ENCODE data around the gene EPC1.
"Not testable (repeated sequence)": the region's sequence is repeated elsewhere in the genome, so short reads cannot be mapped to it uniquely, and the experiment has no call there.

Gene EPC1

GRCh38 chr10:32229788-32230187 lies 117.2 kb downstream of the EPC1 start:
- not testable (repeated sequence) for DNase-seq

- DNase-seq: no peak
These were observed 117.8 kb downstream of the EPC1 start for GRCh38 chr10:32229170-32229569.

- no peak for DNase-seq
These were observed 119.2 kb downstream of the EPC1 start for GRCh38 chr10:32227802-32228201.

- no peak for DNase-seq
These were observed 120.3 kb downstream of the EPC1 start for GRCh38 chr10:32226624-32227023.

GRCh38 chr10:32225976-32226375 lies 121.0 kb downstream of the EPC1 start:
- DNase-seq: no peak

- not testable (repeated sequence) for DNase-seq
These were observed 124.6 kb downstream of the EPC1 start for GRCh38 chr10:32222376-32222775.

GRCh38 chr10:32219156-32219555 lies 127.8 kb downstream of the EPC1 start:
- DNase-seq: not testable (repeated sequence)

- not testable (repeated sequence) for DNase-seq
These were observed 128.5 kb downstream of the EPC1 start for GRCh38 chr10:32218206-32219044.
